Measurements from ENCODE around the gene GLYATL1.

DNA sequence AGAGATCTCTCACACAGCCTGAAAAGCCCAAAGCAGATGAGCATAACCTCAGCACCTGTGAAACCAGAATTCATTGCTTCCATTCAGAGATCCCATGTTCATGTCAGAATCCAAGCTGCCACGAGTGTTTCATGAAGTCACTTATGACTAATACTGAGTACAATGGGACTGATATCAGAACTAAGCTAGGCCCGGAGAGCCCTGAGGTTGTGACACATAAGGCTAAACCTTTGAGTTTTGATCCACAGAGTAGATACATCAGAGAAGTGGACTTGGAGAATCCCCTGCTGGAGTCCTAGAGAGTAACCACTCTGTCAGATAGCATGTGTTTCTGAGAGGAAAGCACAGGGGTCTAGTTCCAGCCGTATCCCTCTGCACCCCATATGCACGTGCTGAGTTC lies 890 bp upstream of the GLYATL1 start:
- TF ChIP-seq, protein P1, sequence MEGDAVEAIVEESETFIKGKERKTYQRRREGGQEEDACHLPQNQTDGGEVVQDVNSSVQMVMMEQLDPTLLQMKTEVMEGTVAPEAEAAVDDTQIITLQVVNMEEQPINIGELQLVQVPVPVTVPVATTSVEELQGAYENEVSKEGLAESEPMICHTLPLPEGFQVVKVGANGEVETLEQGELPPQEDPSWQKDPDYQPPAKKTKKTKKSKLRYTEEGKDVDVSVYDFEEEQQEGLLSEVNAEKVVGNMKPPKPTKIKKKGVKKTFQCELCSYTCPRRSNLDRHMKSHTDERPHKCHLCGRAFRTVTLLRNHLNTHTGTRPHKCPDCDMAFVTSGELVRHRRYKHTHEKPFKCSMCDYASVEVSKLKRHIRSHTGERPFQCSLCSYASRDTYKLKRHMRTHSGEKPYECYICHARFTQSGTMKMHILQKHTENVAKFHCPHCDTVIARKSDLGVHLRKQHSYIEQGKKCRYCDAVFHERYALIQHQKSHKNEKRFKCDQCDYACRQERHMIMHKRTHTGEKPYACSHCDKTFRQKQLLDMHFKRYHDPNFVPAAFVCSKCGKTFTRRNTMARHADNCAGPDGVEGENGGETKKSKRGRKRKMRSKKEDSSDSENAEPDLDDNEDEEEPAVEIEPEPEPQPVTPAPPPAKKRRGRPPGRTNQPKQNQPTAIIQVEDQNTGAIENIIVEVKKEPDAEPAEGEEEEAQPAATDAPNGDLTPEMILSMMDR (IDR thresholded peaks at IDR 0.05; ENCODE audit: poor library complexity), result no peak
- no peak for TF ChIP-seq EZH2 (IDR thresholded peaks at IDR 0.05; ENCODE audit: borderline replicate concordance)
